DMS153 treated with DMSO at 0.1 percent for 48 hours (cell line): ENCODE measurements around the gene TWSG1.
"Not testable (repeated sequence)": the region's sequence is repeated elsewhere in the genome, so short reads cannot be mapped to it uniquely, and the experiment has no call there.

Source experiments
- DNase-seq: peaks from one replicate; lab custom pipeline; 2025; ENCODE audit not compliant: unreplicated experiment; lab: John Stamatoyannopoulos, UW

Gene TWSG1

GRCh38 chr18:9422816-9423519 lies 88.4 kb downstream of the TWSG1 start:
- no peak for DNase-seq

- DNase-seq, result not testable (repeated sequence)
These were observed 89.1 kb downstream of the TWSG1 start for GRCh38 chr18:9423648-9424047.

- not testable (repeated sequence) for DNase-seq
These were observed 89.7 kb downstream of the TWSG1 start for GRCh38 chr18:9424235-9424634.

- DNase-seq, result no peak
These were observed 92.2 kb downstream of the TWSG1 start for GRCh38 chr18:9426753-9427152.

GRCh38 chr18:9428301-9428706 lies 93.7 kb downstream of the TWSG1 start:
- DNase-seq, result no peak

GRCh38 chr18:9428862-9429661 lies 94.5 kb downstream of the TWSG1 start:
- DNase-seq, result no peak

GRCh38 chr18:9429662-9429993 lies 95.1 kb downstream of the TWSG1 start:
- DNase-seq, result no peak

GRCh38 chr18:9430315-9430714 lies 95.7 kb downstream of the TWSG1 start:
- not testable (repeated sequence) for DNase-seq

GRCh38 chr18:9431296-9431695 lies 96.7 kb downstream of the TWSG1 start:
- DNase-seq, result no peak

- DNase-seq, result not testable (repeated sequence)
These were observed 98.5 kb downstream of the TWSG1 start for GRCh38 chr18:9433122-9433521.

- DNase-seq, result no peak
These were observed 99.1 kb downstream of the TWSG1 start for GRCh38 chr18:9433671-9434121.

- no peak for DNase-seq
These were observed 99.6 kb downstream of the TWSG1 start for GRCh38 chr18:9434122-9434701.

- no peak for DNase-seq
These were observed 100.5 kb downstream of the TWSG1 start for GRCh38 chr18:9435041-9435440.

- DNase-seq, result no peak
These were observed 101.8 kb downstream of the TWSG1 start for GRCh38 chr18:9436206-9436929.

GRCh38 chr18:9437021-9437437 lies 102.5 kb downstream of the TWSG1 start:
- DNase-seq, result no peak

- no peak for DNase-seq
These were observed 103.1 kb downstream of the TWSG1 start for GRCh38 chr18:9437672-9438071.

- no peak for DNase-seq
These were observed 106.5 kb downstream of the TWSG1 start for GRCh38 chr18:9441061-9441460.

- DNase-seq, result no peak
These were observed 110.0 kb downstream of the TWSG1 start for GRCh38 chr18:9444549-9444948.

- DNase-seq, result no peak
These were observed 112.3 kb downstream of the TWSG1 start for GRCh38 chr18:9446839-9447238.

GRCh38 chr18:9447334-9447733 lies 112.8 kb downstream of the TWSG1 start:
- DNase-seq, result no peak
